H1 (cell line): ENCODE measurements around the gene TCF4. TPM values are rescaled to one million over a fixed set of nuclear protein-coding genes. Genes with fewer than 3 reads are reported as not detected.

Experiments used
- EP300 ChIP-seq, 2 experiments: IDR thresholded peaks; 1 replicate in 1 of 2; 2 replicates in 1 of 2; pipeline ENCODE4 v1.6.1; 2011 to 2012; ENCODE audit warnings: low read depth in 2 of 2, low read length in 2 of 2, mild to moderate bottlenecking in 2 of 2, borderline replicate concordance in 1 of 2, inconsistent platforms in 1 of 2, moderate library complexity in 1 of 2
- KDM4A ChIP-seq: IDR thresholded peaks from one replicate; pipeline ENCODE4 v1.7.1; 2012; ENCODE audit warnings: low read depth, mild to moderate bottlenecking, moderate library complexity, low read length, inconsistent platforms; ENCODE audit not compliant: severe bottlenecking
- PHF8 ChIP-seq: fragments of 200-600 bp; sonication (generic); conservative IDR thresholded peaks from 2 replicates; pipeline ENCODE4 v1.7.1; 2012; ENCODE audit warnings: low read depth, mild to moderate bottlenecking, inconsistent platforms, low read length, moderate library complexity
- TBP ChIP-seq: IDR thresholded peaks from 2 replicates; pipeline ENCODE4 v1.6.1; 2011; ENCODE audit warnings: low read depth, low read length, improper control_type of control experiment
- ZNF274 ChIP-seq: IDR thresholded peaks from 2 replicates; pipeline ENCODE4 v1.7.0; 2012; ENCODE audit warnings: low read length, borderline replicate concordance; ENCODE audit errors: extremely low read depth
- polyA plus RNA-seq, 7 experiments: library from polyadenylated mRNA; depleted of rRNA in 3 of 7; stranded (reverse) in 5 of 7; unstranded in 2 of 7; fragments of >200 nt in 5 of 7; fragments of 200-250 nt in 2 of 7; gene quantifications; 1 replicate in 5 of 7; 2 replicates in 1 of 7; 4 replicates in 1 of 7; pipeline versions ENCODE4 v1.2.1 to v1.2.3, GENCODE V29; 2011 to 2013; ENCODE audit warnings: missing spikeins in 2 of 7, mixed read lengths in 2 of 7
- total RNA-seq: library from RNA; stranded (reverse); fragmentation: NEBNext Ultra II Directional; extraction: Animal tissue kit (Norgen Biotek cat#: 25700); gene quantifications from 2 replicates; pipeline ENCODE4 v1.2.1, GENCODE V29; 2021
- TF ChIP-seq, protein P1 (sequence below): fragments of 300-600 bp; sonication (generic); IDR thresholded peaks from 2 replicates; pipeline ENCODE4 v1.7.1; 2012; ENCODE audit warnings: low read length, moderate library complexity, mild to moderate bottlenecking, inconsistent platforms; ENCODE audit not compliant: insufficient replicate concordance

TCF4 gene
- total and polyA plus RNA-seq, 2 of the 8 experiments (the other 6 are each of a cell fraction or from before 2014, with no cell fraction given): 59.3 to 118 TPM

DNA sequence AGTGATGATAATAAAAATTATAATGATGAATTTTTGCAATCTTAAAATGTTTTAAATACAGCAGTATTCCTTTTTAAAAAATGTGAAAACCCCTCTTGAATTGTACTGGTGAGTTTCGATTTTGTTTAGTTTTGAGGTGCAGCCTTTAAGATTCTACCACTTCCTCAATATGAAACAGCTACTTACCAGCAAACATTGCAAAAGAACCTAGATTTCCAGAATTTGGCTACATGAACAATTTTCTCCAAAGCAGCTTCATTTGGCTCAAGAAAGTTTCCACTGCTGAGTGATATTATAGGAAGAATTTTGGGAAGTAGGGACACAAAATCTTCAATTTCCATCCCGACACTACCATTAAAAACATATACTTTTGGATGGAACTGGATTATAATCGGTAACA is 12.0 kb downstream of the TCF4 start (continued):
- TF ChIP-seq, protein P1, sequence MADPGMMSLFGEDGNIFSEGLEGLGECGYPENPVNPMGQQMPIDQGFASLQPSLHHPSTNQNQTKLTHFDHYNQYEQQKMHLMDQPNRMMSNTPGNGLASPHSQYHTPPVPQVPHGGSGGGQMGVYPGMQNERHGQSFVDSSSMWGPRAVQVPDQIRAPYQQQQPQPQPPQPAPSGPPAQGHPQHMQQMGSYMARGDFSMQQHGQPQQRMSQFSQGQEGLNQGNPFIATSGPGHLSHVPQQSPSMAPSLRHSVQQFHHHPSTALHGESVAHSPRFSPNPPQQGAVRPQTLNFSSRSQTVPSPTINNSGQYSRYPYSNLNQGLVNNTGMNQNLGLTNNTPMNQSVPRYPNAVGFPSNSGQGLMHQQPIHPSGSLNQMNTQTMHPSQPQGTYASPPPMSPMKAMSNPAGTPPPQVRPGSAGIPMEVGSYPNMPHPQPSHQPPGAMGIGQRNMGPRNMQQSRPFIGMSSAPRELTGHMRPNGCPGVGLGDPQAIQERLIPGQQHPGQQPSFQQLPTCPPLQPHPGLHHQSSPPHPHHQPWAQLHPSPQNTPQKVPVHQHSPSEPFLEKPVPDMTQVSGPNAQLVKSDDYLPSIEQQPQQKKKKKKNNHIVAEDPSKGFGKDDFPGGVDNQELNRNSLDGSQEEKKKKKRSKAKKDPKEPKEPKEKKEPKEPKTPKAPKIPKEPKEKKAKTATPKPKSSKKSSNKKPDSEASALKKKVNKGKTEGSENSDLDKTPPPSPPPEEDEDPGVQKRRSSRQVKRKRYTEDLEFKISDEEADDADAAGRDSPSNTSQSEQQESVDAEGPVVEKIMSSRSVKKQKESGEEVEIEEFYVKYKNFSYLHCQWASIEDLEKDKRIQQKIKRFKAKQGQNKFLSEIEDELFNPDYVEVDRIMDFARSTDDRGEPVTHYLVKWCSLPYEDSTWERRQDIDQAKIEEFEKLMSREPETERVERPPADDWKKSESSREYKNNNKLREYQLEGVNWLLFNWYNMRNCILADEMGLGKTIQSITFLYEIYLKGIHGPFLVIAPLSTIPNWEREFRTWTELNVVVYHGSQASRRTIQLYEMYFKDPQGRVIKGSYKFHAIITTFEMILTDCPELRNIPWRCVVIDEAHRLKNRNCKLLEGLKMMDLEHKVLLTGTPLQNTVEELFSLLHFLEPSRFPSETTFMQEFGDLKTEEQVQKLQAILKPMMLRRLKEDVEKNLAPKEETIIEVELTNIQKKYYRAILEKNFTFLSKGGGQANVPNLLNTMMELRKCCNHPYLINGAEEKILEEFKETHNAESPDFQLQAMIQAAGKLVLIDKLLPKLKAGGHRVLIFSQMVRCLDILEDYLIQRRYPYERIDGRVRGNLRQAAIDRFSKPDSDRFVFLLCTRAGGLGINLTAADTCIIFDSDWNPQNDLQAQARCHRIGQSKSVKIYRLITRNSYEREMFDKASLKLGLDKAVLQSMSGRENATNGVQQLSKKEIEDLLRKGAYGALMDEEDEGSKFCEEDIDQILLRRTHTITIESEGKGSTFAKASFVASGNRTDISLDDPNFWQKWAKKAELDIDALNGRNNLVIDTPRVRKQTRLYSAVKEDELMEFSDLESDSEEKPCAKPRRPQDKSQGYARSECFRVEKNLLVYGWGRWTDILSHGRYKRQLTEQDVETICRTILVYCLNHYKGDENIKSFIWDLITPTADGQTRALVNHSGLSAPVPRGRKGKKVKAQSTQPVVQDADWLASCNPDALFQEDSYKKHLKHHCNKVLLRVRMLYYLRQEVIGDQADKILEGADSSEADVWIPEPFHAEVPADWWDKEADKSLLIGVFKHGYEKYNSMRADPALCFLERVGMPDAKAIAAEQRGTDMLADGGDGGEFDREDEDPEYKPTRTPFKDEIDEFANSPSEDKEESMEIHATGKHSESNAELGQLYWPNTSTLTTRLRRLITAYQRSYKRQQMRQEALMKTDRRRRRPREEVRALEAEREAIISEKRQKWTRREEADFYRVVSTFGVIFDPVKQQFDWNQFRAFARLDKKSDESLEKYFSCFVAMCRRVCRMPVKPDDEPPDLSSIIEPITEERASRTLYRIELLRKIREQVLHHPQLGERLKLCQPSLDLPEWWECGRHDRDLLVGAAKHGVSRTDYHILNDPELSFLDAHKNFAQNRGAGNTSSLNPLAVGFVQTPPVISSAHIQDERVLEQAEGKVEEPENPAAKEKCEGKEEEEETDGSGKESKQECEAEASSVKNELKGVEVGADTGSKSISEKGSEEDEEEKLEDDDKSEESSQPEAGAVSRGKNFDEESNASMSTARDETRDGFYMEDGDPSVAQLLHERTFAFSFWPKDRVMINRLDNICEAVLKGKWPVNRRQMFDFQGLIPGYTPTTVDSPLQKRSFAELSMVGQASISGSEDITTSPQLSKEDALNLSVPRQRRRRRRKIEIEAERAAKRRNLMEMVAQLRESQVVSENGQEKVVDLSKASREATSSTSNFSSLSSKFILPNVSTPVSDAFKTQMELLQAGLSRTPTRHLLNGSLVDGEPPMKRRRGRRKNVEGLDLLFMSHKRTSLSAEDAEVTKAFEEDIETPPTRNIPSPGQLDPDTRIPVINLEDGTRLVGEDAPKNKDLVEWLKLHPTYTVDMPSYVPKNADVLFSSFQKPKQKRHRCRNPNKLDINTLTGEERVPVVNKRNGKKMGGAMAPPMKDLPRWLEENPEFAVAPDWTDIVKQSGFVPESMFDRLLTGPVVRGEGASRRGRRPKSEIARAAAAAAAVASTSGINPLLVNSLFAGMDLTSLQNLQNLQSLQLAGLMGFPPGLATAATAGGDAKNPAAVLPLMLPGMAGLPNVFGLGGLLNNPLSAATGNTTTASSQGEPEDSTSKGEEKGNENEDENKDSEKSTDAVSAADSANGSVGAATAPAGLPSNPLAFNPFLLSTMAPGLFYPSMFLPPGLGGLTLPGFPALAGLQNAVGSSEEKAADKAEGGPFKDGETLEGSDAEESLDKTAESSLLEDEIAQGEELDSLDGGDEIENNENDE: no peak
- TF ChIP-seq KDM4A (no peak), TBP (no peak), EP300 (IDR thresholded peaks at IDR 0.05; ENCODE audit: borderline replicate concordance in 1 of 2, low read depth in 2 of 2, low read length in 2 of 2) (no peak), PHF8 (no peak), ZNF274 (no peak)
